Measurements from ENCODE around the gene C1orf50. TPM values are rescaled to one million over a fixed set of nuclear protein-coding genes. Genes with fewer than 3 reads are reported as not detected.

Gene C1orf50
- total and polyA plus RNA-seq, 2 donors (not counting 1 experiment from before 2014, with no cell fraction given): 2.7 to 17.1 TPM

DNA sequence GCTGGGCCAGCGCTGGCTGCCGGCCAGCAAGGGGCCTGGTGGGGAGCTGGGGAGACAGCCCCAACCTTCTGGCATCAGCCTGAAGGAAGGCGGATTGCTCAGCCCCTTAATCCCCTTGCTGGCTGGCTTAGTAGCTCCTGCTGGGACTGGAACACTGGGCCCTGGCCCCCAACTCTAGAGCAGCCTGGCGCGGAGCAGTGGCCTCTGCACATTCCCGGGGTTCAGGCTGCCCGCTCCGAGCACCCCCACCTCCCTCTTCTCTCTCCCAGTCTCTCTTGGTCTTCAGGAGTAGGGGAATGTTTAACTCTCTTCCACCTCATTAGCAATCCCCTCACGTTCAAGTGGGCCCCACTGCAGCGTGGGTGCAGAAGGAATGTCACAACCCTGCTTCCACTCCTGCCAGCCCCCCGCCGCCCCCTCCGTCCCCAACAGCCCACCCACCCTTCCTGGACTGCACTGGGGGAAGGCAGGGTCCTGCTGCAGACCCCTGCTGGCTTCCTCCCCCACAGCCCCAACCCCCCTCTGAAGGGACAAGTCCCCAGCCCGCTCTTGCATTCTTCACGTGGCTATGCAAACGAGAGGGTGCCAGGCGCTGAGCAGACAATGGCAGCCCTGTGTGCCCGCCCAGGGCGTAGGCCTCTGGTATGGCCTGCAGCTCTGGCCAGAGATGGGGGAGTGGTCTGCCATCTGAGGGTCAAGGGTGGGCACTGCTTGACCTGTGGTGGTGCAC lies 26.0 kb upstream of the C1orf50 start:
- H2AFZ ChIP-seq (ENCODE audit: insufficient read depth, low read depth, low read length, poor library complexity, severe bottlenecking): no peak overlapping the region
- no peak overlapping the region for H3K4me2 ChIP-seq (replicated peaks; ENCODE audit: low read depth, low read length, poor library complexity, severe bottlenecking)
- Mint-ChIP-seq H3K27ac (no peak overlapping the region), H3K4me1 (peaks cover 8% of the 10 kb centered on the region), H3K4me3 (no peak overlapping the region), H3K9me3 (ENCODE audit: insufficient read depth) (no peaks in the 10 kb centered on the region), H3K27me3 (no peaks in the 10 kb centered on the region)
- no peak overlapping the region for H3K27ac ChIP-seq (ENCODE audit: low read length in 2 of 2)
- ATAC-seq (ENCODE audit: low read depth): no peak
- H3K4me3 ChIP-seq (ENCODE audit: control extremely low read depth in 1 of 5, extremely low read depth in 1 of 5, insufficient read depth in 1 of 5, low read depth in 2 of 5, low read length in 4 of 5): no peak overlapping the region
- H3K4me1 ChIP-seq (ENCODE audit: control insufficient read depth in 2 of 2, insufficient read depth in 2 of 2, low read length in 2 of 2): peaks cover 10 to 16% of the 10 kb centered on the region in 2 donors
- intact Hi-C loops (cut with micrococcal nuclease): no loop called here
- no peaks in the 10 kb centered on the region for H3K79me2 ChIP-seq (ENCODE audit: control insufficient read depth, insufficient read depth, low read length)
- 92% methylated on average over 11 of the region's 19 CpGs for WGBS (ENCODE audit: insufficient coverage)
- CTCF ChIA-PET: no interaction called here
- POLR2A ChIA-PET: no interaction called here
- no peak for TF ChIP-seq EZH2 (IDR thresholded peaks at IDR 0.05; ENCODE audit: borderline replicate concordance, insufficient read depth, low read depth, low read length, poor library complexity, severe bottlenecking)
- TF ChIP-seq, protein P1, sequence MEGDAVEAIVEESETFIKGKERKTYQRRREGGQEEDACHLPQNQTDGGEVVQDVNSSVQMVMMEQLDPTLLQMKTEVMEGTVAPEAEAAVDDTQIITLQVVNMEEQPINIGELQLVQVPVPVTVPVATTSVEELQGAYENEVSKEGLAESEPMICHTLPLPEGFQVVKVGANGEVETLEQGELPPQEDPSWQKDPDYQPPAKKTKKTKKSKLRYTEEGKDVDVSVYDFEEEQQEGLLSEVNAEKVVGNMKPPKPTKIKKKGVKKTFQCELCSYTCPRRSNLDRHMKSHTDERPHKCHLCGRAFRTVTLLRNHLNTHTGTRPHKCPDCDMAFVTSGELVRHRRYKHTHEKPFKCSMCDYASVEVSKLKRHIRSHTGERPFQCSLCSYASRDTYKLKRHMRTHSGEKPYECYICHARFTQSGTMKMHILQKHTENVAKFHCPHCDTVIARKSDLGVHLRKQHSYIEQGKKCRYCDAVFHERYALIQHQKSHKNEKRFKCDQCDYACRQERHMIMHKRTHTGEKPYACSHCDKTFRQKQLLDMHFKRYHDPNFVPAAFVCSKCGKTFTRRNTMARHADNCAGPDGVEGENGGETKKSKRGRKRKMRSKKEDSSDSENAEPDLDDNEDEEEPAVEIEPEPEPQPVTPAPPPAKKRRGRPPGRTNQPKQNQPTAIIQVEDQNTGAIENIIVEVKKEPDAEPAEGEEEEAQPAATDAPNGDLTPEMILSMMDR (IDR thresholded peaks at IDR 0.05): no peak
- no peak for DNase-seq
- no peaks in the 10 kb centered on the region for H4K20me1 ChIP-seq (ENCODE audit: control insufficient read depth, insufficient read depth, low read length, poor library complexity, severe bottlenecking)
- H3K9me3 ChIP-seq (ENCODE audit: control extremely low read depth in 1 of 3, control insufficient read depth in 2 of 3, insufficient read depth in 1 of 3, low read length in 2 of 3): no peaks in the 10 kb centered on the region
- H3K27me3 ChIP-seq (replicated peaks in 1 of 4; ENCODE audit: control extremely low read depth in 1 of 4, control insufficient read depth in 3 of 4, insufficient read depth in 4 of 4, low read length in 3 of 4): no peaks in the 10 kb centered on the region
- H3K9ac ChIP-seq (ENCODE audit: low read length): no peak overlapping the region
- H3K36me3 ChIP-seq (replicated peaks in 1 of 2; ENCODE audit: control extremely low read depth in 1 of 2, control insufficient read depth in 1 of 2, extremely low read depth in 1 of 2, insufficient read depth in 2 of 2, low read length in 1 of 2): peaks cover 0 to 4% of the 10 kb centered on the region in 2 experiments

DNA sequence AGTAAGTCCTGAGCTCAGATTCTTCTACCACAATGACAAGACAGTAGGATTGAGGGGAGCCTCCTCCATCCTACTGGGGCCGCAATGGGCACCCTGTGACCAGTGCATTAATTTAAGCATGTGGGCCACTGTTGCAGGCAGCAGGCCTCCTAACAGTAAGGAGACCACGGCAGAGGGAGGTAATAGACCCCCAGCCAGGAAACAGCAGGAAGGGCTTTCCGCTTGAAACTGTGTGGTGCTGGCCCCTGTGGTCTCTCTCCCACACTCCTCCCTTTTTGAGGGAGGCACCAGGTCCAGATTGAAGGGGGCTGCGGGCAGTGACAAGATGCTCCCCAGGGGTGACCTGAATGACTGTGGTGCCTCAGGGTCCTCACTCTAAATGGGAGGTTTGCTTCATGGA lies 25.3 kb upstream of the C1orf50 start:
- Histone ChIP-seq H3K27ac (ENCODE audit: low read length in 2 of 2) (no peak overlapping the region), H3K36me3 (replicated peaks in 1 of 2; ENCODE audit: control extremely low read depth in 1 of 2, control insufficient read depth in 1 of 2, extremely low read depth in 1 of 2, insufficient read depth in 2 of 2, low read length in 1 of 2) (peaks cover 0 to 9% of the 10 kb centered on the region in 2 experiments), H3K79me2 (ENCODE audit: control insufficient read depth, insufficient read depth, low read length) (no peaks in the 10 kb centered on the region), H3K9me3 (ENCODE audit: control extremely low read depth in 1 of 3, control insufficient read depth in 2 of 3, insufficient read depth in 1 of 3, low read length in 2 of 3) (no peaks in the 10 kb centered on the region), H4K20me1 (ENCODE audit: control insufficient read depth, insufficient read depth, low read length, poor library complexity, severe bottlenecking) (no peaks in the 10 kb centered on the region), H2AFZ (ENCODE audit: insufficient read depth, low read depth, low read length, poor library complexity, severe bottlenecking) (no peak overlapping the region), H3K4me2 (replicated peaks; ENCODE audit: low read depth, low read length, poor library complexity, severe bottlenecking) (no peak overlapping the region), H3K27me3 (replicated peaks in 1 of 4; ENCODE audit: control extremely low read depth in 1 of 4, control insufficient read depth in 3 of 4, insufficient read depth in 4 of 4, low read length in 3 of 4) (no peaks in the 10 kb centered on the region), H3K9ac (ENCODE audit: low read length) (no peak overlapping the region), H3K4me3 (ENCODE audit: control extremely low read depth in 1 of 5, extremely low read depth in 1 of 5, insufficient read depth in 1 of 5, low read depth in 2 of 5, low read length in 4 of 5) (no peak overlapping the region), H3K4me1 (ENCODE audit: control insufficient read depth in 2 of 2, insufficient read depth in 2 of 2, low read length in 2 of 2) (peaks cover 9 to 13% of the 10 kb centered on the region in 2 donors)
- DNase-seq (no peak), ATAC-seq (ENCODE audit: low read depth) (no peak)
- H3K9me3 Mint-ChIP-seq (ENCODE audit: insufficient read depth): no peaks in the 10 kb centered on the region
- H3K4me3 Mint-ChIP-seq: no peak overlapping the region
- H3K27ac Mint-ChIP-seq: no peak overlapping the region
- H3K27me3 Mint-ChIP-seq: no peaks in the 10 kb centered on the region
- ChIA-PET CTCF (no interaction called here), POLR2A (no interaction called here)
- TF ChIP-seq, protein P1 (IDR thresholded peaks at IDR 0.05): no peak
- TF ChIP-seq EZH2 (IDR thresholded peaks at IDR 0.05; ENCODE audit: borderline replicate concordance, insufficient read depth, low read depth, low read length, poor library complexity, severe bottlenecking): no peak
- intact Hi-C loops (cut with micrococcal nuclease): no loop called here
- WGBS (ENCODE audit: insufficient coverage): 88% methylated on average over 4 of the region's 4 CpGs
- peaks cover 8% of the 10 kb centered on the region for H3K4me1 Mint-ChIP-seq

All from B cell (primary cell).